ENCODE results near the gene TGFB2. TPM values are rescaled to one million over a fixed set of nuclear protein-coding genes. Genes with fewer than 3 reads are reported as not detected.

TGFB2 gene
- polyA plus RNA-seq, 2 of the 4 experiments (the other 2 are of a cell fraction), result 29.7 to 65.8 TPM

- ATAC-seq, result no peak
- ChIA-PET CTCF (interaction anchor here (0.7 kb wide), 1 partner anchor 75 kb away, joined by 3 read pairs; no protein-coding TSS in a partner anchor), POLR2A (interaction anchor here (0.7 kb wide), 1 partner anchor 14 kb away, joined by 3 read pairs; no protein-coding TSS in a partner anchor)
- H3K4me1 ChIP-seq, result peaks cover 57% of the 10 kb centered on the region
- peaks cover 15% of the 10 kb centered on the region for H3K9me3 ChIP-seq
- no peak for FAIRE-seq
- H3K4me3 ChIP-seq, result no peak overlapping the region
- no peak for TF ChIP-seq HDAC2 (IDR thresholded peaks at IDR 0.05)
- TF ChIP-seq CBX8 (IDR thresholded peaks at IDR 0.05), result no peak
- no peak for TF ChIP-seq HEYL (CRISPR knock-in tag; IDR thresholded peaks at IDR 0.05)
- TF ChIP-seq ZSCAN20 (CRISPR knock-in tag; IDR thresholded peaks at IDR 0.05), result no peak
- no peak for TF ChIP-seq NPAS2 (CRISPR knock-in tag; IDR thresholded peaks at IDR 0.05; ENCODE audit: borderline replicate concordance)
- no peak for TF ChIP-seq SMC3 (IDR thresholded peaks at IDR 0.05)
- no peak for TF ChIP-seq EP300 (IDR thresholded peaks at IDR 0.05)
- TF ChIP-seq E2F6 (IDR thresholded peaks at IDR 0.05; ENCODE audit: borderline replicate concordance, low read depth), result no peak
- TF ChIP-seq ESRRA (IDR thresholded peaks at IDR 0.05; ENCODE audit: borderline replicate concordance, low read length), result no peak
- 100% methylated on average over 1 of the region's 1 CpG for WGBS (ENCODE audit: missing lambda C conversion rate)
- no peak overlapping the region for H3K4me2 ChIP-seq
- DNase-seq (ENCODE audit: low read depth in 1 of 2, low spot score in 1 of 2), result no peak
- peak overlapping the region; percentile 71 to 86; a peak in 5 of 6 replicates for H3K27ac ChIP-seq
These were observed 50.8 kb downstream of the TGFB2 start for GRCh38 chr1:218395916-218396315.

GRCh38 chr1:218397752-218398339 lies 52.7 kb downstream of the TGFB2 start:
- ATAC-seq (peak; percentile 86 to 91), FAIRE-seq (peak; percentile 77), DNase-seq (ENCODE audit: low read depth in 1 of 2, low spot score in 1 of 2) (peak; percentile 82 to 90)
- no peak for TF ChIP-seq NR3C1 (IDR thresholded peaks at IDR 0.05)
- no peak for TF ChIP-seq HDAC2 (IDR thresholded peaks at IDR 0.05)
- 0 out of 2 replicates have a peak, but pooled peaks have one; percentile 17 for TF ChIP-seq ESRRA (IDR thresholded peaks at IDR 0.05; ENCODE audit: borderline replicate concordance, low read length)
- TF ChIP-seq JUN (IDR thresholded peaks at IDR 0.05), result peak in 1 of 2 experiments; percentile 71; a peak in 3 of 5 replicates
- peak; percentile 42; the same call in 2 of the 3 replicates for TF ChIP-seq SMC3 (IDR thresholded peaks at IDR 0.05)
- no peak for TF ChIP-seq CHD2 (IDR thresholded peaks at IDR 0.05; ENCODE audit: low read length, partially characterized antibody)
- TF ChIP-seq MAFK (IDR thresholded peaks at IDR 0.05; ENCODE audit: partially characterized antibody), result peak; percentile 20
- TF ChIP-seq CBX2 (IDR thresholded peaks at IDR 0.05; ENCODE audit: borderline replicate concordance, low read depth), result no peak
- TF ChIP-seq PBX3 (IDR thresholded peaks at IDR 0.05), result 0 out of 2 replicates have a peak, but pooled peaks have one; percentile 28
- TF ChIP-seq RCOR1 (IDR thresholded peaks at IDR 0.05; ENCODE audit: low read depth, low read length), result no peak
- TF ChIP-seq JUNB (IDR thresholded peaks at IDR 0.05), result peak; percentile 75
- TF ChIP-seq EP300 (IDR thresholded peaks at IDR 0.05), result peak in 1 of 2 experiments; percentile 88; a peak in 3 of 5 replicates
- no peak for TF ChIP-seq KDM1A (IDR thresholded peaks at IDR 0.05; ENCODE audit: low read depth)
- TF ChIP-seq BCL3 (IDR thresholded peaks at IDR 0.05), result no peak
- TF ChIP-seq ZSCAN20 (CRISPR knock-in tag; IDR thresholded peaks at IDR 0.05), result no peak
- TF ChIP-seq GATA3 (IDR thresholded peaks at IDR 0.05; ENCODE audit: borderline replicate concordance), result peak; percentile 87; the same call in 1 of the 2 replicates
- no peak for TF ChIP-seq HMGXB4 (CRISPR knock-in tag; IDR thresholded peaks at IDR 0.05; ENCODE audit: borderline replicate concordance)
- 0 out of 2 replicates have a peak, but pooled peaks have one; percentile 30 for TF ChIP-seq HOXB5 (CRISPR knock-in tag; IDR thresholded peaks at IDR 0.05)
- 0 out of 2 replicates have a peak, but pooled peaks have one; percentile 48 for TF ChIP-seq MAX (IDR thresholded peaks at IDR 0.05)
- TF ChIP-seq RARB (CRISPR knock-in tag; IDR thresholded peaks at IDR 0.05), result peak; percentile 71; the same call in 1 of the 2 replicates
- TF ChIP-seq CEBPB (IDR thresholded peaks at IDR 0.05), result peak; percentile 3 to 85; a peak in 2 of 4 replicates
- TF ChIP-seq RAD21 (conservative IDR thresholded peaks at IDR 0.05 in 1 of 2, IDR thresholded peaks at IDR 0.05 in 1 of 2), result 0 out of 5 replicates have a peak, but pooled peaks of 1 of the 2 experiments have one; percentile 19
- TF ChIP-seq HEYL (CRISPR knock-in tag; IDR thresholded peaks at IDR 0.05), result no peak
- TF ChIP-seq ZFP36 (IDR thresholded peaks at IDR 0.05; ENCODE audit: borderline replicate concordance, partially characterized antibody), result no peak
- TF ChIP-seq NFE2L2 (conservative IDR thresholded peaks at IDR 0.05; ENCODE audit: low read length), result no peak
- peak; percentile 41 for TF ChIP-seq FOSL2 (IDR thresholded peaks at IDR 0.05)
- peak; percentile 82 for TF ChIP-seq FOSL2 (CRISPR knock-in tag; IDR thresholded peaks at IDR 0.05)
- no peak for TF ChIP-seq USF2 (IDR thresholded peaks at IDR 0.05)
- TF ChIP-seq SREBF2 (IDR thresholded peaks at IDR 0.05), result no peak
- CTCF ChIA-PET, result interaction anchor here (0.9 to 1.6 kb wide), 3 partner anchors 11 to 42 kb away, joined by 4 to 7 read pairs (median 5); no protein-coding TSS in a partner anchor
- Histone ChIP-seq H3K9me3 (peaks cover 19% of the 10 kb centered on the region), H3K4me1 (peaks cover 38% of the 10 kb centered on the region), H3K4me2 (peak overlapping the region; percentile 60), H3K4me3 (no peak overlapping the region), H3K27ac (peak overlapping the region; percentile 71 to 86)
- WGBS (ENCODE audit: missing lambda C conversion rate), result 3% methylated on average over 8 of the region's 8 CpGs
- POLR2A ChIA-PET, result interaction anchor here (1.0 to 1.1 kb wide), 3 partner anchors 17 to 53 kb away, joined by 3 to 4 read pairs (median 3); partner anchors contain the start of gene TGFB2
